Effector memory CD4-positive, alpha-beta T cell (primary cell): ENCODE results near the gene NDUFA9.

Experiments used
- DNase-seq, 3 donors: peaks; one replicate each; pipeline ENCODE4 v3.0.0-alpha.2; 2020
- H3K27ac ChIP-seq: 2 replicates; pipeline ENCODE4 v1.7.0; 2013; ENCODE audit warnings: mild to moderate bottlenecking, low read length, moderate library complexity; ENCODE audit not compliant: insufficient read depth, poor library complexity, severe bottlenecking
- H3K27me3 ChIP-seq: replicated peaks from 2 replicates; pipeline ENCODE4 v1.7.0; 2013; ENCODE audit warnings: mild to moderate bottlenecking, low read length; ENCODE audit not compliant: insufficient read depth, control insufficient read depth, poor library complexity, severe bottlenecking
- H3K36me3 ChIP-seq: 2 replicates; pipeline ENCODE4 v1.7.0; 2013; ENCODE audit warnings: mild to moderate bottlenecking, low read length, moderate library complexity; ENCODE audit not compliant: control insufficient read depth, insufficient read depth
- H3K4me1 ChIP-seq: 2 replicates; pipeline ENCODE4 v1.7.0; 2013; ENCODE audit warnings: low read length, mild to moderate bottlenecking; ENCODE audit not compliant: control insufficient read depth, insufficient read depth, poor library complexity, severe bottlenecking
- H3K4me3 ChIP-seq: 2 replicates; pipeline ENCODE4 v1.7.0; 2013; ENCODE audit warnings: low read length, low read depth, mild to moderate bottlenecking; ENCODE audit not compliant: insufficient read depth, poor library complexity, severe bottlenecking
- H3K9me3 ChIP-seq: 2 replicates; pipeline ENCODE4 v1.7.0; 2013; ENCODE audit warnings: mild to moderate bottlenecking, low read length, moderate library complexity; ENCODE audit not compliant: control insufficient read depth

The NDUFA9 gene

DNA sequence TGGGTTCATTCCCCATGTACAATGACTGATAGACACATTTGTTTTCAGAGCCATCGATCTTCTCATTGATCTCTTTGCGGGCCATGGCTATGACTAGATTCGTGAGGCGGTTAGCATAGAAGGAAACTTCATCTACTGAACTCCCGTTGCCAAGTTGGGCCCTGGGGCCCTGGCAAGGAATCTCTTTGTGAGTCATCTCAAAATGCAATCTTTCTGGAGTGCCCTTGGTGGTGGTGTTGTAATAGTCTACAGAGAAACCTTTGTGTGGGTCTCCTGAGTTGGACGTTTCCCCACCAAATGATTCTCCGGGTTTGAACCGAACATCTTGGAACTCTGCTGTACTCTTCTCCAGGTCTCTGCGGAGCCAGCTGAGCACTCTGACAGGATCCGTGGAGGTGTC is 20.5 kb upstream of the NDUFA9 start:
- no peaks in the 10 kb centered on the region for H3K9me3 ChIP-seq
- DNase-seq, result no peak
- H3K4me3 ChIP-seq, result no peak overlapping the region
- no peaks in the 10 kb centered on the region for H3K36me3 ChIP-seq
- H3K27me3 ChIP-seq, result no peaks in the 10 kb centered on the region
- no peak overlapping the region for H3K27ac ChIP-seq
- H3K4me1 ChIP-seq, result no peaks in the 10 kb centered on the region

DNA sequence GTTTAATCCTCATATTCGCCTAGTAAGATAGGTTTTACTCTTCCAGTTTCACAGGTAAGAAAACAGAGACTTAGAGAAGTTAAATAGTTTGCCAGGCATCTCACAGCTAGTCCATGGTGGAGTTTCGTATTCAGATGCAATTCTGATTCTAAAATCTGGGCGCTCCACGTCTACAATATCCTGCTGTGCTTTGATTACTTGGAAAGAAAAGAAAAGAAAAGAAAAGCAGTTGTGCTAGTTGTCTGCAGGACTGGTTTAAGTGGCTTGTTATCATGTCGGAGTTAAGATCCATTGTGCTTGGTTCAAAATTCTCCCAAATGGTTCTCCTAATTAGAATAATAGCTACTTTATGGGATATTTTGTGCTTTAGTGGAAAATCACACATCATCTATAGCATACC is 18.7 kb upstream of the NDUFA9 start:
- Histone ChIP-seq H3K4me3 (no peak overlapping the region), H3K9me3 (no peaks in the 10 kb centered on the region), H3K27ac (no peak overlapping the region), H3K27me3 (no peaks in the 10 kb centered on the region), H3K4me1 (no peaks in the 10 kb centered on the region), H3K36me3 (no peaks in the 10 kb centered on the region)
- no peak for DNase-seq

DNA sequence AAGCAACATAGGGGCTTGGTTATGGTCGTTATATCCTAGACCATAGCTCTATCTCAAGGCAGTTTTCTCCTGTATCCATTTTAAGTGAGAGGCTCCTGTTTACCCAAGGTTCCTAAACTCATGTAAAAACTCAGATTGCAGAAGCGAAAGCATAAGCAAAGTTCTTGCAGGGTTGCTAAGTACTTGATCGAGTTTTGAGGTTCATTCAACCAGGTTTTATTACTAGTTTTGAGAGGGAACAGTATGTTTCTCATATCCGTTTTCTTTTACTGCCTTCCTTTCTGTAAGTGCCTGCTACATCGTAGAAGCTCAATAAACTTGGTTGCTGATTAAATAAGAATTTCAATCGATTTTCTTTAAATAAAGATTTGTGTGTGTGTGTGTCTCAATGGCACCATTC is 5.2 kb upstream of the NDUFA9 start:
- no peak for DNase-seq
- Histone ChIP-seq H3K27me3 (no peaks in the 10 kb centered on the region), H3K36me3 (no peaks in the 10 kb centered on the region), H3K4me1 (peaks cover 5% of the 10 kb centered on the region), H3K4me3 (no peak overlapping the region), H3K9me3 (no peaks in the 10 kb centered on the region), H3K27ac (no peak overlapping the region)

DNA sequence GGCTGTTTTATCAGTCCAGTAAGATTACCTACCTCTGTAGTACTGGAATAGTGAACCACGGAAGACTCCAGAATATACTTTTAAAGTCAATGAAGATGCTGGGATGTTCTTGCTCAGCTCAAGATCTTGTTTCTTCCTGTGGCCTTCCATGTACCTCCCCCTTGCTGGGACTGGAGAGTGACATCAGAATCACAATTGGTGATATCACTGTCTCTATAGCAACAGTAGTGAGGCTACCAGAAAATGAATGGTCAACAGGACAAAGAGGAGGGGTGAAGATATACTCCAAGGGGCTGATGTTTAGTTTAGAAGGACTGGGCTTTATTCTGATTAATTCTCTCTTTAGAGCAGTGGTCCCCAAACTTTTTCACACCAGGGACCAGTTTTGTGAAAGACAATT is 3.9 kb upstream of the NDUFA9 start:
- Histone ChIP-seq H3K36me3 (no peaks in the 10 kb centered on the region), H3K4me1 (peaks cover 11% of the 10 kb centered on the region), H3K27ac (no peak overlapping the region), H3K4me3 (no peak overlapping the region), H3K27me3 (no peaks in the 10 kb centered on the region), H3K9me3 (no peaks in the 10 kb centered on the region)
- no peak for DNase-seq

DNA sequence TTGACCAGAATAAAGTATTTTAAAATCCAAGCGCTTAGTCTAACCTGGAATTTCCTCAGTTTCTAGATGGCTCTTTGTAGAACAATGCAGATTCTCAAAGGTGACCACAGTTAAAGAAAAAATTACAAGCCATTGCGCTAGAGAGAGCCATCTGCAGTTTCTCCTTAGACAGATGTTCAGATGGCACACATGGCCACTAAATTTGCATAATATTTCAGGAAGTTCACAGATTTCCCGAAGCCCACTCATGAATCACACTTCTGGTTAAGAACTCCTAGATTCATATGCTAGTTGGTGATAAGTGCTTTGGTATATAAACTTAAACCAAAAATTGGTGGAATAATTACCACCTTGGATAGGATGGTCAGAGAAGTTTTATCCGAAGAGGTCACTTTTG is 812 bp upstream of the NDUFA9 start:
- DNase-seq, result no peak
- Histone ChIP-seq H3K4me1 (peaks cover 15% of the 10 kb centered on the region), H3K27ac (peak overlapping the region; percentile 73), H3K36me3 (no peaks in the 10 kb centered on the region), H3K27me3 (no peaks in the 10 kb centered on the region), H3K9me3 (no peaks in the 10 kb centered on the region), H3K4me3 (peak overlapping the region; percentile 87)

DNA sequence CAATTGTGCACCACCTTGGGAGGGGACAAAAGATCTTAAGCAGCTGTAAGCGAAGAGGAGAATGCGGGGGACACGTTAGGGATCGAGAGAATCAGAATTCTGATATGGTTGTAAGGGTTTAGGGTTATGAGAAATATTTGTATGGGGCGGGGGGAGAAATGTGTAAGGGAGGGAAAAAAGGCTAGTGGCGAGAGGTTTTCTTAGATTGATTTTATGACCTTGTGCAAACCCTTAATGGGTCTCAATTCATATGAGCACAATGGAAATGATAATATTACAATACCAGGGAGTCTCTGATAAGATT is 396 bp downstream of the NDUFA9 start:
- Histone ChIP-seq H3K4me3 (peak overlapping the region; percentile 87), H3K27ac (peak overlapping the region; percentile 73), H3K4me1 (peaks cover 15% of the 10 kb centered on the region), H3K27me3 (no peaks in the 10 kb centered on the region), H3K36me3 (peaks cover 4% of the 10 kb centered on the region), H3K9me3 (no peaks in the 10 kb centered on the region)
- DNase-seq, result no peak

DNA sequence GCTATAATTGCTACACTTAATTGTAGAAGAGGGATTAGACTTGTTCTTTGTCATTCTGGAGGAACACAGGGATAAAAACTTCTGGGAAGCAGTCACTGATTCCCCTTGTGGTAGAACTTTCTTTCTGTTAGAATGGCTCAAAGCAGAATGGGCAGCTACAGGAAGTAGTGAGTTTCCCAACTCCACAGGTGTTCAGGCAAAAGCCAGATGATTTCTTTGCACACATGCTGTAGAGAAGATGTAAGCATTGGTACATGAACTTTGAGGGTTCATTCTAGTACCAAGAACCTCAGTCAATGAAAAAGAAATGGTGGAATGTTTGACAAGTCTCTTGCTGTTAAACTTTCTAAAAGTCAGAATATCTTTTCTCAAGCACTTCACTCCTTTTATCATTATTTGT is 4.3 kb downstream of the NDUFA9 start:
- peaks cover 11% of the 10 kb centered on the region for H3K4me1 ChIP-seq
- no peaks in the 10 kb centered on the region for H3K27me3 ChIP-seq
- H3K27ac ChIP-seq, result no peak overlapping the region
- H3K9me3 ChIP-seq, result no peaks in the 10 kb centered on the region
- DNase-seq, result no peak
- H3K36me3 ChIP-seq, result peaks cover 35% of the 10 kb centered on the region
- no peak overlapping the region for H3K4me3 ChIP-seq

DNA sequence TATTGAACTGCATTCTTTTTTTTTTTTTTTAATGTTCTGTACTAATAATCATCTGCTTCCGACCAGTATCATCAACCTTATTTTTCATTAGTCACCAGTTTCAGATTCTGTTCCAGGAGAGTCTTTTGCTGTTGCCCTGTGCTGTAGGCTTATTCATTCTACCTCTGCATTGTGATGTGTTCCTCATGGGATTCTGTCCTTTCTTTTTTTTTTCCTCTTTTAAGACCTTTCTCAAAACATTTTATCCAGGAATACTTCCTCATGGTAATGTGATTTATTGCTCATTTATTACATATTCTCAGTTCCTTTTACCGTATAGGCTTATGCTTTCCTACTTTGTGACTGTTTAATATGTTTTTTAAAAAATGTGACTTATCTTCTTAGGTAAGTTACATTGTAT is 4.8 kb downstream of the NDUFA9 start:
- Histone ChIP-seq H3K36me3 (peaks cover 38% of the 10 kb centered on the region), H3K4me1 (peaks cover 10% of the 10 kb centered on the region), H3K27me3 (no peaks in the 10 kb centered on the region), H3K27ac (no peak overlapping the region), H3K4me3 (no peak overlapping the region), H3K9me3 (no peaks in the 10 kb centered on the region)
- no peak for DNase-seq

DNA sequence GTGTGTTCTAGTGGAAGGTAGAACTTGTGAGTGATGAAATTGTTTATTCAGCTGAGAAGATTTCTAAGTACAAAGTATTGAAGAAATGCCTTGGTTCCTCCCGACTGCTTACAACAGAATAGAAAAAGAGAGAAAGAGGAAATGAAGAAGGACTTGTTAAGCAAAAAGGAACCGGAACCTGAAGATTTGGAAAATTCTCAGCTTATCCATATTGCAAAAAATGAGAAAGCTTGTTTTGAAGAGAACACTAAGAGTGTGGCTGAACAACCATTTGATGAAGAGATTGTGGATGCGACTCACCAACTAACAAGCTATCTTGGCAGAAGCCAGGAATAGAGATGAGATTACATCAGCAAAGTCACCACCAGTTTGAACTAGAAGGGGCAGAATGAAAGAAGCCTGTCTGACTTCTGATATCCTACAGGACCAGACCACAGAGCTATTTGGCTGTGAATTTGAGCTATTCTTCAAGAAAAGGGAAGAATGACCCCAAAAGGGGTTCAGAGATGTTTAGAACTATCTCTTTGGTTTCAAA is 15.1 kb downstream of the NDUFA9 start:
- peaks cover 77% of the 10 kb centered on the region for H3K36me3 ChIP-seq

DNA sequence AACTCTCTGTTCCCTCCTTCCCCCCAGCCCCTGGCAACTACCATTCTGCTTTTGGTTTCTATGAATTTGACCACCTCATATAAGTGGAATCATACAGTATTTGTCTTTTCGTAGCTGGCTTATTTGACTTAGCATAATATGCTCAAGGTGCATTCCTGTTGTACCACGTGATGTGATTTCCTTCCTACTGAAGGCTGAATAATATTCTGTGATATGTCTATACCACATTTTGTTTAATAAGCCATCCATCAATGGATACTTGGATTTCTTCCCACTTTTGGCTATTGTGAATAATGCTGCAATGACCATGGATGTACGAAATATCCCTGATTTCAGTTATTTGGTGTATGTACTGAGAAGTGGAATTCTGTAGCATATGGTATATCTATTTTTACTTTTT is 16.3 kb downstream of the NDUFA9 start:
- no peaks in the 10 kb centered on the region for H3K27me3 ChIP-seq
- H3K4me3 ChIP-seq, result no peak overlapping the region
- DNase-seq, result no peak
- H3K4me1 ChIP-seq, result no peaks in the 10 kb centered on the region
- H3K27ac ChIP-seq, result no peak overlapping the region
- peaks cover 77% of the 10 kb centered on the region for H3K36me3 ChIP-seq
- H3K9me3 ChIP-seq, result no peaks in the 10 kb centered on the region

More for the DNA sequence above, 15.1 kb downstream of the NDUFA9 start:
- no peak for DNase-seq
- H3K4me1 ChIP-seq, result no peaks in the 10 kb centered on the region
- no peak overlapping the region for H3K4me3 ChIP-seq
- H3K27ac ChIP-seq, result no peak overlapping the region
- H3K9me3 ChIP-seq, result no peaks in the 10 kb centered on the region
- no peaks in the 10 kb centered on the region for H3K27me3 ChIP-seq

DNA sequence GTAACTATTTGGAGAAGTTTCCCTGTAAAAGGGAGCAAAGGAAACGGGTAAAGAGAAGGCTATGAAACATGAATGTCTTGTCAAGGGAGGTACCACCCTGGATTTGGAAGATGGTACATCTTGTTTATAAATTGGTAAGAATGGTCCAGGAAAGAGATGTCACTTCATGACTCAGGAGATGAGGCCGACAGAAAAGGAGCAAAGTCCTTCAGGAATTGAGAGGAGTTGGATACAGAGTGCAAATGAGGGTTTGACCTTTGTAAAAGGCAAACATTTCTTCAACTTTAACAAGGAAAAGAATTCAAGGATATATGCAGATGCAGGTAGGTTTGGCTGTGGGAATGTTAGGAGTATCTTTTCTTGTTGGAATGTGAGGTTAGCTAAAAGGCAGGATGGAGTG is 30.8 kb downstream of the NDUFA9 start:
- no peak overlapping the region for H3K27ac ChIP-seq
- DNase-seq, result no peak

More for the DNA sequence above, 30.8 kb downstream of the NDUFA9 start:
- no peaks in the 10 kb centered on the region for H3K4me1 ChIP-seq
- peaks cover 30% of the 10 kb centered on the region for H3K36me3 ChIP-seq
- no peaks in the 10 kb centered on the region for H3K27me3 ChIP-seq
- H3K4me3 ChIP-seq, result no peak overlapping the region
- H3K9me3 ChIP-seq, result no peaks in the 10 kb centered on the region
